ENCODE data around the gene CERS6. TPM values are rescaled to one million over a fixed set of nuclear protein-coding genes. Genes with fewer than 3 reads are reported as not detected.

CERS6 gene
- total and polyA plus RNA-seq, 4 donors = 4.2 to 20.4 (median 10.1) TPM

DNA sequence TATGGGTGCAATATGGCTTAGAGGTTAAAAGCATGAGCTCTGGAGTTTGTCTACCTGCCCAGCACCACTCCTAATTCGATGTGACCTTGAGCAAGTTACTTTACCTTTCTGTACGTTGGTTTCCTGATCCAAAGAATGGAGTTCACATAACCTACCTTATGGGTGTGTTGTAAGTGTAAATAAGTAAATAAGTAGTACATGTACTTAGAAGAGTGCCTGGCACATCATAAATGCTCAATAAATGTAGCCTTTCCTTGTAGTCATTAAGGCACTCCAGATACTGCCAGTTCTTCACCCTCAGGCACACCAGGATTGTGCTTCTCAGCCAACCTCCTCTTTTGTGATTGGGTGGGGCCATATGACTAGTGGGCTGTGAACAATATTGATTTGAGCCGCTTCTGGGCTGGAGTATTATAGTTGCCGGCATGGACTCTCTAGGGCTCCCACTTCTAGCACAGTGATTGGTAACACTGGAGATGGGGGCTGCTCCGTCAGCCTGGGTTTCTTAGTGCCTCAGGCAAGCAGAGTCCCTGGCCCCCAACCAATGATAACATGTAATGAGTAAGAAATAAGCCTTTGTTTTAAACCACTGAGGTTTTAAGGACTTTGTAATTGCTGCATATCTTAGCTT, 244.7 kb downstream of the CERS6 start:
- Histone ChIP-seq H3K27ac (ENCODE audit: low read depth in 1 of 2, low read length in 2 of 2) (no peak overlapping the region), H3K36me3 (ENCODE audit: control insufficient read depth in 4 of 4, insufficient read depth in 3 of 4, low read depth in 1 of 4, low read length in 3 of 4) (peaks cover 0 to 2% (median 0%) of the 10 kb centered on the region in 4 donors), H3K4me1 (ENCODE audit: control insufficient read depth in 4 of 4, insufficient read depth in 4 of 4, low read length in 3 of 4) (peaks cover 0 to 3% (median under 1%) of the 10 kb centered on the region in 4 donors), H3K27me3 (ENCODE audit: control insufficient read depth in 4 of 4, insufficient read depth in 4 of 4, low read length in 3 of 4) (no peaks in the 10 kb centered on the region), H3K9ac (ENCODE audit: low read depth in 1 of 2, low read length in 2 of 2) (no peak overlapping the region), H3K9me3 (ENCODE audit: control insufficient read depth in 4 of 4, low read length in 3 of 4) (no peaks in the 10 kb centered on the region), H3K4me3 (ENCODE audit: low read depth in 1 of 3, low read length in 3 of 3) (no peak overlapping the region)
- TF ChIP-seq HNF4A (conservative IDR thresholded peaks at IDR 0.05) (no peak), NR2F2 (IDR thresholded peaks at IDR 0.05) (no peak), HNF4G (IDR thresholded peaks at IDR 0.05) (no peak), FOXA2 (IDR thresholded peaks at IDR 0.05) (no peak), SP1 (IDR thresholded peaks at IDR 0.05) (no peak), EGR1 (IDR thresholded peaks at IDR 0.05; ENCODE audit: low read depth in 2 of 2) (no peak), RXRA (IDR thresholded peaks at IDR 0.05) (no peak), RAD21 (IDR thresholded peaks at IDR 0.05) (no peak), JUND (IDR thresholded peaks at IDR 0.05) (no peak), FOXA1 (IDR thresholded peaks at IDR 0.05) (no peak), GABPA (IDR thresholded peaks at IDR 0.05 in 1 of 2, conservative IDR thresholded peaks at IDR 0.05 in 1 of 2) (no peak), YY1 (IDR thresholded peaks at IDR 0.05) (no peak)
- TF ChIP-seq, protein P1, sequence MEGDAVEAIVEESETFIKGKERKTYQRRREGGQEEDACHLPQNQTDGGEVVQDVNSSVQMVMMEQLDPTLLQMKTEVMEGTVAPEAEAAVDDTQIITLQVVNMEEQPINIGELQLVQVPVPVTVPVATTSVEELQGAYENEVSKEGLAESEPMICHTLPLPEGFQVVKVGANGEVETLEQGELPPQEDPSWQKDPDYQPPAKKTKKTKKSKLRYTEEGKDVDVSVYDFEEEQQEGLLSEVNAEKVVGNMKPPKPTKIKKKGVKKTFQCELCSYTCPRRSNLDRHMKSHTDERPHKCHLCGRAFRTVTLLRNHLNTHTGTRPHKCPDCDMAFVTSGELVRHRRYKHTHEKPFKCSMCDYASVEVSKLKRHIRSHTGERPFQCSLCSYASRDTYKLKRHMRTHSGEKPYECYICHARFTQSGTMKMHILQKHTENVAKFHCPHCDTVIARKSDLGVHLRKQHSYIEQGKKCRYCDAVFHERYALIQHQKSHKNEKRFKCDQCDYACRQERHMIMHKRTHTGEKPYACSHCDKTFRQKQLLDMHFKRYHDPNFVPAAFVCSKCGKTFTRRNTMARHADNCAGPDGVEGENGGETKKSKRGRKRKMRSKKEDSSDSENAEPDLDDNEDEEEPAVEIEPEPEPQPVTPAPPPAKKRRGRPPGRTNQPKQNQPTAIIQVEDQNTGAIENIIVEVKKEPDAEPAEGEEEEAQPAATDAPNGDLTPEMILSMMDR (IDR thresholded peaks at IDR 0.05; ENCODE audit: low read depth, low read length, missing input control) = no peak
- TF ChIP-seq, protein P2, sequence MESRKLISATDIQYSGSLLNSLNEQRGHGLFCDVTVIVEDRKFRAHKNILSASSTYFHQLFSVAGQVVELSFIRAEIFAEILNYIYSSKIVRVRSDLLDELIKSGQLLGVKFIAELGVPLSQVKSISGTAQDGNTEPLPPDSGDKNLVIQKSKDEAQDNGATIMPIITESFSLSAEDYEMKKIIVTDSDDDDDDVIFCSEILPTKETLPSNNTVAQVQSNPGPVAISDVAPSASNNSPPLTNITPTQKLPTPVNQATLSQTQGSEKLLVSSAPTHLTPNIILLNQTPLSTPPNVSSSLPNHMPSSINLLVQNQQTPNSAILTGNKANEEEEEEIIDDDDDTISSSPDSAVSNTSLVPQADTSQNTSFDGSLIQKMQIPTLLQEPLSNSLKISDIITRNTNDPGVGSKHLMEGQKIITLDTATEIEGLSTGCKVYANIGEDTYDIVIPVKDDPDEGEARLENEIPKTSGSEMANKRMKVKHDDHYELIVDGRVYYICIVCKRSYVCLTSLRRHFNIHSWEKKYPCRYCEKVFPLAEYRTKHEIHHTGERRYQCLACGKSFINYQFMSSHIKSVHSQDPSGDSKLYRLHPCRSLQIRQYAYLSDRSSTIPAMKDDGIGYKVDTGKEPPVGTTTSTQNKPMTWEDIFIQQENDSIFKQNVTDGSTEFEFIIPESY (IDR thresholded peaks at IDR 0.05) = no peak
- TF ChIP-seq, protein P3, sequence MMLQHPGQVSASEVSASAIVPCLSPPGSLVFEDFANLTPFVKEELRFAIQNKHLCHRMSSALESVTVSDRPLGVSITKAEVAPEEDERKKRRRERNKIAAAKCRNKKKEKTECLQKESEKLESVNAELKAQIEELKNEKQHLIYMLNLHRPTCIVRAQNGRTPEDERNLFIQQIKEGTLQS (IDR thresholded peaks at IDR 0.05) = no peak
- TF ChIP-seq, protein P4, sequence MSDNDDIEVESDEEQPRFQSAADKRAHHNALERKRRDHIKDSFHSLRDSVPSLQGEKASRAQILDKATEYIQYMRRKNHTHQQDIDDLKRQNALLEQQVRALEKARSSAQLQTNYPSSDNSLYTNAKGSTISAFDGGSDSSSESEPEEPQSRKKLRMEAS (IDR thresholded peaks at IDR 0.05) = no peak
- TF ChIP-seq, protein P5, sequence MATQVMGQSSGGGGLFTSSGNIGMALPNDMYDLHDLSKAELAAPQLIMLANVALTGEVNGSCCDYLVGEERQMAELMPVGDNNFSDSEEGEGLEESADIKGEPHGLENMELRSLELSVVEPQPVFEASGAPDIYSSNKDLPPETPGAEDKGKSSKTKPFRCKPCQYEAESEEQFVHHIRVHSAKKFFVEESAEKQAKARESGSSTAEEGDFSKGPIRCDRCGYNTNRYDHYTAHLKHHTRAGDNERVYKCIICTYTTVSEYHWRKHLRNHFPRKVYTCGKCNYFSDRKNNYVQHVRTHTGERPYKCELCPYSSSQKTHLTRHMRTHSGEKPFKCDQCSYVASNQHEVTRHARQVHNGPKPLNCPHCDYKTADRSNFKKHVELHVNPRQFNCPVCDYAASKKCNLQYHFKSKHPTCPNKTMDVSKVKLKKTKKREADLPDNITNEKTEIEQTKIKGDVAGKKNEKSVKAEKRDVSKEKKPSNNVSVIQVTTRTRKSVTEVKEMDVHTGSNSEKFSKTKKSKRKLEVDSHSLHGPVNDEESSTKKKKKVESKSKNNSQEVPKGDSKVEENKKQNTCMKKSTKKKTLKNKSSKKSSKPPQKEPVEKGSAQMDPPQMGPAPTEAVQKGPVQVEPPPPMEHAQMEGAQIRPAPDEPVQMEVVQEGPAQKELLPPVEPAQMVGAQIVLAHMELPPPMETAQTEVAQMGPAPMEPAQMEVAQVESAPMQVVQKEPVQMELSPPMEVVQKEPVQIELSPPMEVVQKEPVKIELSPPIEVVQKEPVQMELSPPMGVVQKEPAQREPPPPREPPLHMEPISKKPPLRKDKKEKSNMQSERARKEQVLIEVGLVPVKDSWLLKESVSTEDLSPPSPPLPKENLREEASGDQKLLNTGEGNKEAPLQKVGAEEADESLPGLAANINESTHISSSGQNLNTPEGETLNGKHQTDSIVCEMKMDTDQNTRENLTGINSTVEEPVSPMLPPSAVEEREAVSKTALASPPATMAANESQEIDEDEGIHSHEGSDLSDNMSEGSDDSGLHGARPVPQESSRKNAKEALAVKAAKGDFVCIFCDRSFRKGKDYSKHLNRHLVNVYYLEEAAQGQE (IDR thresholded peaks at IDR 0.05) = no peak
- WGBS = 87% methylated on average over 5 of the region's 5 CpGs
- no peak for DNase-seq (ENCODE audit: low spot score)

Data from liver (tissue), 9 donors.